Stimulated activated CD4-positive, alpha-beta T cell treated with anti-CD3 and anti-CD28 coated beads, TNF-alpha, amount 100 ng/mL, for 1 hour (primary cell): ENCODE data around the gene ATP6V1E1.
"Not testable (repeated sequence)": the region's sequence is repeated elsewhere in the genome, so short reads cannot be mapped to it uniquely, and the experiment has no call there.

ENCODE experiments used
- DNase-seq, 3 donors: peaks; one replicate each; pipeline ENCODE4 v3.0.0-alpha.2; 2020; ENCODE audit warnings: low read depth in 3 of 3, low spot score in 1 of 3

Gene ATP6V1E1

GRCh38 chr22:17628406-17629172 lies at the start of gene ATP6V1E1:
TSS of gene ATP6V1E1 (minus strand) at chr22:17628749. CDS start at chr22:17628635, 114 bp downstream.
- DNase-seq, result peak; percentile 80 to 92 (median 85)

GRCh38 chr22:17675584-17675983 lies 47.0 kb upstream of the ATP6V1E1 start:
- DNase-seq, result no peak

DNA sequence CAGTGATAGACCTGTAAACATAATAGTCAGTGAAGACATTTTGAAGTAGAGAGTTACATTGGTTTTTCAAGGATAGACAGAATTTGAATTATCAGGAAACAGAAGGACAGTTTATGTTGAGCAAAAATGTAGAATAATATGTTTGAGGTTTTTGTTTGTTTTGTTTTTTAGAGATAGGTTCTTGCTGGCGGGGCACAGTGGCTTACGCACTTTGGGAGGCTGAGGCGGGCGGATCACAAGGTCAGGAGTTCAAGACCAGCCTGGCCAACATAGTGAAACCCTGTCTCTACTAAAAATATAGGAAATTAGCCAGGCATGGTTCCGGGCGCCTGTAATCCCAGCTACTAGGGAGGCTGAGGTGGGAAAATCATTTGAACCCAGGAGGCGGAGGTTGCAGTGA lies 45.6 kb upstream of the ATP6V1E1 start:
- no peak for DNase-seq

GRCh38 chr22:17672417-17672991 lies 44.0 kb upstream of the ATP6V1E1 start:
- DNase-seq, result peak in 1 of 3 donors; percentile 3

- DNase-seq, result not testable (repeated sequence)
Measured at GRCh38 chr22:17671521-17672092, 43.1 kb upstream of the ATP6V1E1 start.

DNA sequence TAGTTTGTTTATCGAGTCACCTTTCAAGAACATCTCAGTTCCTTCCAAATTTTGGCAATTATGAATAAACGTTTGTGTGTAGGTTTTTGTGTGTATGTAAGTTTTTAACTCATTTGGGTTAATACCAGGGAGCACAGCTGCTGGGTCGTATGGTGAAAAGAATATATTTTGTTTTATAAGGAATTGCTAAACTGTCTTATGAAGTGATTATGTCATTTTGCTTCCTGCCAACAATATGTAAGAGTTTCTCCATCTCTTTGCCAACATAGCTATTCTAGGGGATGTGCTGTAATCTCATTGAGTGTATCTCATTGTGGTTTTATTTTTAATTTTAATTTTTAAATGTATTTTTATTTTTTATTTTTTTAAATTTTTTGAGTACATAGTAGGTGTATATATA lies 37.3 kb upstream of the ATP6V1E1 start:
- no peak for DNase-seq

DNA sequence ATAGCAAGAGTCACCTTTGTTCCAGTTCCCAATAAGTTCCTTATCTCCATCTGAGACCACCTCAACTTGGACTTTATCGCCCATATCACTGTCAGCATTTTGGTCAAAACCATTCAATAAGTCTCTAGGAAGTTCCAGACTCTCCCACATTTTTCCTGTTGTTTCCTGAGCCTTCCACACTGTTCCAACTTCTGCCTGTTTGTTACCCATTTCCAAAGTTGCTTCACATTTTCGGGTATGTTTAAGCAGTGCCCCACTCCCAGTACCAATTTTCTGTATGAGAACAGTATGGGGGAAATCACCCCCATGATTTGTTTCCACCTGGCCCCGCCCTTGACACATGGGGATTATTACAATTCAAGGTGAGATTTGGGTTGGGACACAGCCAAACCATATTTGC lies 36.7 kb upstream of the ATP6V1E1 start:
- no peak for DNase-seq

- no peak for DNase-seq
Measured at GRCh38 chr22:17664414-17665055, 36.0 kb upstream of the ATP6V1E1 start.

DNA sequence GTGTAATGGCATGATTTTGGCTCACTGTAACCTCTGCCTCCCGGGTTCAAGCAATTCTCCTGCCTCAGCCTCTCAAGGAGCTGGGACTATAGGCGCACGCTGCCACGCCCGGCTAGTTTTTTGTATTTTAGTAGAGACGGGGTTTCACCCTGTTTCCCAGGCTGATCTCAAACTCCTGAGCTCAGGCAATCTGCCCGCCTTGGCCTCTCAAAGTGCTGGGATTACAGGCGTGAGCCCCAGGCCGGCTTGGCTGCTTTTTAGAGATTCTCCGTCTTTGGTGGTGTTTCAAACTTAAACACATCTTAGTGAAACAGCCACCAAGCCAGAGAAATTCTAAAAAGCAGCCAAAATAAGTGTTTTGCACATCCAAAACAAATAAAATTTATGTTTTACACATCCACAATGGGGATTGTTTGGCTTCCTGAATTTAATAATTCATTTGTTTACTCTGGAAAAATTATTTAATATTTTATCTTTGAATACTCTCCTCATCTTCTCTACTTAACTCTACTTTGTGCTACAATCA lies 28.4 kb upstream of the ATP6V1E1 start:
- no peak for DNase-seq

DNA sequence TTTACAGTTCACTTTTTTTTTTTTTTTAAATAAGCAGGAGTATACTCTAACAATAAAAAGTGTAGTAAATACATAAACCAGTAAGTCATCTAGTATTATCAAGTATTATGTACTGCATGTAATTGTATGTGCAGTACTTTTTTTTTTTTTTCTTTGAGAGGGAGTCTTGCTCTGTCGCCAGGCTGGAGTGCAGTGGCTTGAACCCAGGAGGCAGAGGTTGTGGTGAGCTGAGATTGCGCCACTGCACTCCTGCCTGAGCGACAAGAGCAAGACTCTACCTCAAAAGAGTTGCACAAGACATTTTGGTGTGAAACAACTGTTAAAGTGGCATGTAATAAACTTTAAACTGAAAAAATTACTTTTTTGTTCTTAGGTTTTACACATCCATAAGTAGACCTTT lies 26.7 kb upstream of the ATP6V1E1 start:
- no peak for DNase-seq

DNA sequence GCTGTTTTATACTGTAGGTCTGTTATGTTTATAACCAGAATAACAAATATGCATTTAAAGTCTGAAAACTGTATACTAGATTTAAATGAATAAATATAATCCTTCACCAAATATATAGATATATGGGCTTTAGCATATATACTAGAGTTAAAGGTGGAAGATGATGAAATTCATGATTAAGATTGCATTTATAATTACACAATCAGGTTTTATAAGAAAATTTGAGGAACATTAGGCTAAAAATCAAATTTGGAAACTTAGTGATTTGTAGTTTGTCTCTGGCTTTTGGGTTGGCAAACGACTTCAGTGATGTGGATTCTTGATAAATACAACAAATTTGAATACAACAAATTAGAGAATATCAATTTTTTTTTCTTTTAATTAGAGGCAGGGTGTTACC lies 20.0 kb upstream of the ATP6V1E1 start:
- no peak for DNase-seq

DNA sequence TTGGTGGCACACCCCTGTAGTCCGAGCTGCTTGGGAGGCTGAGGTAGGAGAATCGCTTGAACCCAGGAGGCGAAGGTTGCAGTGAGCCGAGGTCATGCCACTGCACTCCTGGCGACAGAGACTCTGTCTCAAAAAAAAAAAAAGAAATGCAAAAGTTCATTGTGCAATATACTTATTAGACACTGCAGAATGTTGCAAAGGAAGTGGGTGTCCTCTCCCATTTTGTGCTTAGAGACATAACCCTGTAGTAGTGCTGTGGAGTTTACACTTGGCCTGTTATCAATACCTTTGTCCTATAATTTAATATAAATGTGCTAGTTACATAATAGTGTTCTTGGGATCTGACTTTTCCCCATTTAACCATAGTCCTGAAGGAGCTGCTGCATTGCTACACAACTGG lies 19.4 kb upstream of the ATP6V1E1 start:
- no peak for DNase-seq

GRCh38 chr22:17647452-17647851 lies 18.9 kb upstream of the ATP6V1E1 start:
- DNase-seq, result no peak

DNA sequence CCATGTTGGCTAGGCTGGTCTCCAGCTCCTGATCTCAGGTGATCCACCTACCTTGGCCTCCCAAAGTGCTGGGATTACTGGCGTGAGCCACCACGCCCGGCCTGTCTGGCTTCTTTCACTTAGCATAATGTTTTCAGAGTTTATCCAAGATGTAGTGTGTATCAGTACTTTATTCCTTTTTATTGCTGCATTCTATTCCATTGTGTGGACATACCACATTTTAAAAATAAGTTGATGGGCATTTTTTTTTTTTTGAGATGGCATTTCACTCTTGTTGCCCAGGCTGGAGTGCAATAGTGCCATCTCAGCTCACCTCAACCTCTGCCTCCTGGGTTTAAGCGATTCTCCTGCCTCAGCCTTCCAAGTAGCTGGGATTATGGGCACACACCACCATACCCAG lies 13.8 kb upstream of the ATP6V1E1 start:
- not testable (repeated sequence) for DNase-seq

GRCh38 chr22:17641269-17641668 lies 12.7 kb upstream of the ATP6V1E1 start:
- DNase-seq, result no peak

- DNase-seq, result no peak
Measured at GRCh38 chr22:17639247-17639741, 10.7 kb upstream of the ATP6V1E1 start.

- peak; percentile 64 to 81 (median 68) for DNase-seq
Measured at GRCh38 chr22:17638432-17639246, 10.1 kb upstream of the ATP6V1E1 start, which contains the start of gene BCL2L13. TSS of gene BCL2L13 (plus strand) at chr22:17638757. CDS start at chr22:17655712, 16,955 bp downstream.

- no peak for DNase-seq
Measured at GRCh38 chr22:17638182-17638431, 9.6 kb upstream of the ATP6V1E1 start.

DNA sequence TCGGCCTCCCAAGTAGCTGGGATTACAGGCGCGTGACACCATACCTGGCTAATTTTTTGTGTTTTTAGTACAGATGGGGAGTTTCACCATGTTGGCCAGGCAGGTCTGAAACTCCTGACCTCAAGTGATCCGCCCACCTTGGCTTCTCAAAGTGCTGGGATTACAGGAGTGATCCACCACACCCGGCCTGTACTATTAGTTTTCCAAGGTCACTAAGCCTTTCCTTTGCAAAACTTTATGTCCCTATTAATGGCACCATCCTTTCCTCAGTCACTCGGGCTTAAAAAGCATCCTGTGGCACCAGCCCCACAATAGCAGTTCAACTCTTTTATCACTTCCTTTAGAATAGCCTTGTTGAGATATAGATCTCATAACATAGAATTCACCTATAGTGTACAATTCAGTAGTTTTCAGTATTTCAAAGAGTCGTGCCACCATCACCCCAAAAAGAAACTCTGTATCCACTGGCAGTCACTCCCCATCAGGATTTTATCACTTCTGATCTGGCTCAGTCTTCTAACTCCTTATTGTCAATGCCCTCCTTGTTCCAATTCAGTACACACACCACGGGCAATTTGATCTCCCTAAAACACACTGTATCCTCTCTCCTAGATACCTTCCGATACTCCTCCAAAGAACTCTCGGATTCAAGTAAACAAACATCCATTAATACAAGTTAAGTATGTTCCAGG lies 9.1 kb upstream of the ATP6V1E1 start:
- no peak for DNase-seq

DNA sequence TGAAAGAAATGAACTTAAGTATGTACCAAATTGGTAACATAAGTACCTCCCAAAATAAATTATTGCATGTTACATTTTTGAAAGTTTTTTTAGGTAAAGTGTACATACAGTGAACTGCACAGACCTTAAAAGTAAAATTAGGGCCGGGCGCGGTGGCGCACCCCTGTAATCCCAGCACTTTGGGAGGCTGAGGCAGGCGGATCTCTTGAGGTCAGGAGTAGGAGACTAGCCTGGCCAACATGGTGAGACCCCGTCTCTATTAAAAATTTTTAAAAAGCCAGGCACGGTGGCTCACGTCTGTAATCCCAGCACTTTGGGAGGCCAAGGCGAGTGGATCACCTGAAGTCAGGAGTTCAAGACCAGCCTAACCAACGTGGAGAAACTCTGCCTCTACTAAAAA lies 8.3 kb upstream of the ATP6V1E1 start:
- not testable (repeated sequence) for DNase-seq
